Lower leg skin (tissue), 4 donors: ENCODE measurements around the gene C1orf167. TPM values are rescaled to one million over a fixed set of nuclear protein-coding genes. Genes with fewer than 3 reads are reported as not detected.

Experiments
- DNase-seq, 2 donors: peaks; one replicate each; pipeline ENCODE4 v3.0.0-alpha.2; 2019; ENCODE audit warnings: low spot score in 2 of 2
- H3K4me3 ChIP-seq: fragments of 200-600 bp; sonication (generic); 2 replicates; pipeline ENCODE4 v1.5.1; 2017; ENCODE audit warnings: mild to moderate bottlenecking, low read depth; ENCODE audit not compliant: poor library complexity, severe bottlenecking
- CTCF ChIP-seq, 3 donors: fragments of 450-650 bp; IDR thresholded peaks; one replicate each; pipeline ENCODE4 v1.5.1; 2016; ENCODE audit warnings: antibody characterized with exemption in 3 of 3, mild to moderate bottlenecking in 3 of 3, moderate library complexity in 2 of 3
- POLR2A ChIP-seq, 2 donors: fragments of 450-650 bp; IDR thresholded peaks; one replicate each; pipeline ENCODE4 v1.6.1; 2016 to 2017; ENCODE audit warnings: antibody characterized with exemption in 2 of 2, mild to moderate bottlenecking in 1 of 2, moderate library complexity in 1 of 2
- WGBS, 2 donors: methylation state at CpG; one replicate each; pipeline ENCODE4 v1.1.5; 2018; 5-methylcytosine and 5-hydroxymethylcytosine counted together
- intact Hi-C: fragments of 100-400 bp; cut with DNase I; formaldehyde crosslinking; loops from one replicate; pipeline ENCODE4 v1.15.0; 2023; ENCODE audit warnings: low total_unique reads
- total RNA-seq, 4 donors: library from RNA; depleted of rRNA; stranded (reverse); fragments of >200 nt; gene quantifications; one replicate each; pipeline ENCODE4 v1.1.0, GENCODE V29; 2016

Gene C1orf167
- total RNA-seq, 4 donors from 2014 or later, result 1.6 to 2.8 TPM; not detected in 2

GRCh38 chr1:11804666-11805421, 42.9 kb downstream of the C1orf167 start:
- H3K4me3 ChIP-seq, result peak overlapping the region; percentile 61
- intact Hi-C loops, result no loop called here
- 1 to 2% methylated on average over 14 to 17 of the region's 17 CpGs for WGBS, 2 donors
- TF ChIP-seq CTCF (IDR thresholded peaks at IDR 0.05), result no peak
- TF ChIP-seq POLR2A (IDR thresholded peaks at IDR 0.05), result no peak
- no peak for DNase-seq

- H3K4me3 ChIP-seq, result peak within 1 kb of the TSS; percentile 74
- intact Hi-C loops, result no loop called here
- 1% methylated on average over 33 of the region's 72 CpGs for WGBS, 2 donors
- peak; percentile 99 to 100 for DNase-seq
- TF ChIP-seq POLR2A (IDR thresholded peaks at IDR 0.05) (peak in 1 of 2 donors; percentile 74), CTCF (IDR thresholded peaks at IDR 0.05) (no peak)
Observed at GRCh38 chr1:11805422-11806306, 43.7 kb downstream of the C1orf167 start, which contains the start of the genes CLCN6 and MTHFR. CLCN6 (plus strand) TSS chr1:11806191; CDS start chr1:11806263, 72 bp downstream. MTHFR (minus strand) TSS chr1:11805964; CDS start chr1:11803116, 2,848 bp downstream.

GRCh38 chr1:11806307-11806936, 44.4 kb downstream of the C1orf167 start:
- WGBS, 2 donors, result 2% methylated on average over 19 to 20 of the region's 20 CpGs
- no peak for DNase-seq
- no peak for TF ChIP-seq POLR2A (IDR thresholded peaks at IDR 0.05)
- H3K4me3 ChIP-seq, result peak overlapping the region; percentile 74
- intact Hi-C loops, result no loop called here

- intact Hi-C loops, result no loop called here
- no peak for DNase-seq
- 52 to 54% methylated on average over 2 of the region's 2 CpGs for WGBS, 2 donors
- no peak overlapping the region for H3K4me3 ChIP-seq
- TF ChIP-seq POLR2A (IDR thresholded peaks at IDR 0.05), result no peak
- TF ChIP-seq CTCF (IDR thresholded peaks at IDR 0.05), result no peak
Observed at GRCh38 chr1:11807133-11807532, 45.1 kb downstream of the C1orf167 start.

GRCh38 chr1:11813021-11813420, 51.0 kb downstream of the C1orf167 start:
- no peak overlapping the region for H3K4me3 ChIP-seq
- TF ChIP-seq POLR2A (IDR thresholded peaks at IDR 0.05) (no peak), CTCF (IDR thresholded peaks at IDR 0.05) (no peak)
- WGBS, 2 donors, result 88 to 93% methylated on average over 5 of the region's 5 CpGs
- intact Hi-C loops, result no loop called here
- no peak for DNase-seq
